GM18868 (cell line): ENCODE data around the gene SFI1.
"Not testable (repeated sequence)": the region's sequence is repeated elsewhere in the genome, so short reads cannot be mapped to it uniquely, and the experiment has no call there.

Experiments used
- ATAC-seq: cut with Tn5 transposase; IDR thresholded peaks from one replicate; pipeline ENCODE4 v1.9.1; 2021; ENCODE audit warnings: mild to moderate bottlenecking, moderate library complexity; ENCODE audit not compliant: unreplicated experiment

The SFI1 gene

DNA sequence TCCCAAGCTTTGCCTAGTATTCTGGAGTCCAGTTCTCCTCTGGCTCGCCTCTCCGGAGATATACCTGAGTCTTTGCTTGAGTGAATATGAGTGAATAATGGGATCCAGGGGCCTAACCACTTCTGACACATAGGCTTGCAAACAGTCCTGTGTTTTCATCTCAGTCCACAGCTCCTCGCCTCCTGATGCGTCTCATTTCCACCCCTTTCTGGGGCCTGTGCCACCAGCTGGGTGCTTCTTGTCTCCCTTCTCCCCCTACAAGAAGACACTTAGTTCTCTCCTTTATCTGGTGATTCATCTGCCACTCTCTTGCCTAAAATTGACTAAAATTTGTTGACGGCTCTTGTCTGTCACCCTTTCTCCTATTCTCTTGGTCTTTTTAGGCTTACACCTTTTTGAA lies 44.6 kb downstream of the SFI1 start:
- ATAC-seq = no peak

DNA sequence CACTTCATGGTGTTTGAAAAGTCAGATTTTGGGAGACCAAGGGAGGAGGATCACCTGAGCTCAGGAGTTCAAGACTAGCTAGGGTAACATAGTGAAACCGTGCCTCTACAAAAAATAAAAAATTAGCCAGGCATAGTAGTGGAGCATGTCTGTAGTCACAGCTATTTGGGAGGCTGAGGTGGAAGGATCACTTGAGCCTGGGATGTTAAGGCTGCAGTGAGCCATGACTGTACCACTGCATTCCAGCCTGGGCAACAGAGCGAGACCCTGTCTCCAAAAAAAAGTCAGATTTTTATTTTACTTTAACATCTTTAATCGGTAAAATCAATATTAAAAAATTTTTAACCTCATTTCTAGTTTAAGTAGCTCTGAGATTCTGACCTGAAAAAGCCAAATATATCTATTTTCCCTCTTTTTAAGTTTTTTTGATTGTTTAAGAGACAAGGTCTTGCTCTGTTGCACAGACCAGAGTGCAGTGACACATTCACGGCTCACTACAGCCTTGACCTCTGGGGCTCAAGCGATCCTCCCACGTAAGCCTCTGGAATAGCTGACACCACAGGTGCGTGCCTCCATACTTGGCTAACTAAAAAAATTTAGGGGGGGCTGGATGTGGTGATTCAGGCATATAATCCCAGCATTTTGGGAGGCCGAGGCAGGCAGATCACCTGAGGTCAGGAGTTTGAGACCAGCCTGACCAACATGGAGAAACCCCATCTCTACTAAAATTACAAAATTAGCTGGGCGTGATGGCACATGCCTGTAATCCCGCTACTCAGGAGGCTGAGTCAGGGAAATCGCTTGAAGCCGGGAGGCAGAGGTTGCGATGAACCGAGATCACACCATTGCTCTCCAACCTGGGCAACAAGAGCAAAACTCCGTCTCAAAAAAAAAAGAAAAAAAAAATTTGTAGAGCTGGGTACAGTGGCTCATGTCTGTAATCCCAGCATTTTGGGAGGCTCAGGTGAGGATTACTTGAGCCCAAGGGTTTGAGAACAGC lies 48.4 kb downstream of the SFI1 start:
- no peak for ATAC-seq

DNA sequence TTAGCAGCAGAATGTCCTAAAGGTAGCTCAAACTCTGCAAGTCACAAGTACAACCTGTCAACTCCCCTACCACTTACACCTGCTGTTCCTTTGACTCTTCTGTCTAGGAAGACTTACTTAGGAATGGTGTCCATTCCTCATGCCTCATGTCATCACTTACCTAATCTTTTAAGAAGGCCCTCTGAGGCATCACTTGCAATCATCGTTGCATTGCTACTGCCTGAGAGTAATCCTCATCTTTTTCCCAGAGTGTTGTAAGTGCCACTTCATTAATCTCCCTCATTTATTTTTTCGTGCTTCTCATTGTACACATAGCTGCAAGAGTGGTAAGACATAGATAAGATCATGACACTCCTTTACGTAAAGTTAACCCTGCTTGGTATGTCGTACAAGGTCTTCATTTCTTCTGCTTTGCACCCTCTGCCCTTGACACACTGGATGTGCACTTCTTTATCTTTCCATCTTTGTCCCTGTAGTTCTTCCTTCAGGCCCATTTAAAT lies 54.6 kb downstream of the SFI1 start:
- ATAC-seq = no peak

DNA sequence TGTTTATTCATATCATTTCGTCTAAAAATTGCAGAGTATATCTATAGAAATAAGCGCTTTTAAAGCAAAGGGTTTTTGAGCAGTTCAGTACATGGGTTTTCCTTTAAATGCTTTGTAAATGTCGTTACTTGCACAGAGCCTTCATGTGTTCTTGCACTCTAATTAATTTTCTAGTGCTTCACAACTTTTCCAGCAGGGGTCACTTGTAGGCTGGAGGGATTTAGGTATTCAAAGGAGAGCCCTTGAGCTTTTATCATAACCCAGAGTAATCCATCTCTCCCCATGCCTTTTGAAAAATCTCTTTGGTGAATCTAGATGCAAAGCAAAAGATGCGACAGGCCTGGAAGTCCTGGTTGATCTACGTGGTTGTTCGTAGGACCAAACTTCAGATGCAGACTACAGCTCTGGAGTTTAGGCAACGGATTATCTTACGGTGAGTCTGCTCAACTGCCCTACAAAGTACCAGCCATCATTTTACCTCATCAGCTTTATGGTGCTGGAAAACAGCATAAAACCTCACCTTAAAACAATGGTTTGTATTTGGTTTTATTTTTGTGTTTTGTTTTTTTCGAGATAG lies 60.4 kb downstream of the SFI1 start:
- ATAC-seq = no peak

DNA sequence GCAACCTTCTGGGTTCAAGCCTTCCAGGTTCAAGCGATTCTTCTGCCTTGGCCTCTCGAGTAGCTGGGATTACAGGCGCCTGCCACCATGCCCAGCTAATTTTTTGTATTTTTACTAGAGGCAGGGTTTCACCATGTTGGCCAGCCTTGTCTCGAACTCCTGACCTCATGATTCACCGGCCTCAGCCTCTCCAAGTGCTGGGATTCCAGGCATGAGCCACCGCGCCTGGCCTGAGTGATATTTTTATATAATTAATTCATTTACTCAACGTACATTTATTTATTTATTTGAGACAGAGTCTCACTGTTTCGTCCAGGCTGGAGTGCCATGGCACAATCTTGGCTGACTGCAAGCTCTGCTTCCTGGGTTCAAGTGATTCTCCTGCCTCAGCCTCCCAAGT lies 62.2 kb downstream of the SFI1 start:
- ATAC-seq = not testable (repeated sequence)

DNA sequence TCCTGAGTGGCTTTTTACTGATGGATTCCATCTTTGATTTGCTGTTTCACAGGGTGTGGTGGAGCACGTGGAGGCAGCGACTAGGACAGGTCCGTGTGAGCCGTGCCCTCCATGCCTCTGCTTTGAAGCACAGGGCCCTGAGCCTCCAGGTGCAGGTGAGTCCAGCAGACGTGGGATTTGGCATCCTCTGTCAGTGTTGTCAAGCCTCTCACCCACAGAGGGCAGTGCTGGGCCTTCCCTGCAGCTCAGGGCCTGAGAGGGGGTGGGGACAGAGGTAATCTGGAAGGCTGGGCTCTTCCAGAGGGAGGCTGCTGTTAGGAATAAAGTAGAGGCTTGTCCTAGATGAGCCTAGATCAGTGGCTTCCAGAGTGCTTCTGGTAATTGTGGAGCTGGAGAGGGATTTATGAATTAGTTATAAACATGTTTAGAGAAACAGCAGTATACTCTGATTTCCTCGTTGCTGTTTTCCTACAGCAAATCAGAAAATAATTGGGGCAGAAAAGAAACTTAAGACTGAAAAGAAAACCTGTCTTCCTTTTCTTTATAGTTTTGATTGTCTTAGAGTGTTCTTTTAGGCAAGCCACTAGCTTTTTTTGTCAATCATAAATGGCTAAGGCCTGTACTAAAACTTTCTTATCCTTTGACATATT lies 65.0 kb downstream of the SFI1 start:
- no peak for ATAC-seq

DNA sequence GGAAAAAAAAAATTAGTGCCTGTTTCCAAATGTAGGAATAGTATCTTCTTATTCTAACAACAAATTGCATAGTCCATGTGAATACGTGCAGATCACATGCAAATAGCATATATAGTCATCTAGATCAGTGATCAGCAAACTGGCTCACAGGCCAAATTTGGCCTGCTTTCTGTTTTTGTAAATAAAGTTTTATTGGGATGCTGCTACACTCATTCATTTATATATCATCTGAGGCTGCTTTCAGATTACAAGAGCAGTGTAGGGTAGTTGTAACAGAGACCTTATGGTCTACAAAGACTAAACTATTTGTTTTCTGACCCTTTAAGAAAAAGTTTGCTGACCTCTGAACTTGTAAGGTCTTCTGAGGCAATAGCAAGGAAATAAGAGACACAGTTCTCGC lies 65.6 kb downstream of the SFI1 start:
- ATAC-seq = no peak

DNA sequence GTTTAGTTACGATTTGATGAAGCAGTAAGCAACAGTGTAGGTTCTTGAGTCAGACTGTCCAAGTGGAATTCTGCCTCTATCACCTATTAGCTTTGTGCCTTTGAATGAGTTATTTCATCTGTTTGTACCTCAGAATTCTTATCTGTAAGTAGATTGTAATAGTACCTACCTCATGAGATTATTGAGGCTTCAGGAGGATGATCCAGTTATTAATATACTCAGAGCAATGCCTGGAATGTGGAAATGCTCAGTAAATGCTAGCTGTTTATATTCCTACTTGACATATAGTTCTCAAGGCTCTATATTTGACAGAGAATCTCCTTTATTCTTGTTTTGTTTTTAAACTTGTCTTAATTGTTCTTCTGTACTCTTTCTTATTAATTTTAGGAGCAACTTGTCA lies 70.1 kb downstream of the SFI1 start:
- ATAC-seq = no peak

DNA sequence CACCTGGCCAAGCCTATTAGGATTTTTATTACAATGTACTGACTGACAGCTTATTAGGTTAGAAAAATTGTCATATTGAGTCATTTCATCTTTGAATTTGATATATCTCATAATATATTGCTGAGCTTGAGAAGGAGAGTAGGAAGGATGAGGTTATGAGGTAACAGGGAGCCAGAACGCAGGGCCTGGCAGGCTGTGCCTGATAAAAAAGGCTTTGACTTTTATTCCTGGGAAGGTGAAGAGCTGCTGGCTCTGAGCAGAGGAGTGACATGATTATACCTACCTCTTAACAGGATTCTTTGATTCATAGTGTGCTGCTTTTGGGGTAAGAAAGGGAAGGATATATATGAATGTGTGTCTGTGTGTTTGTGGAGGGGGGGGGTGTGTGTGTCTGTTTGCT lies 70.9 kb downstream of the SFI1 start:
- no peak for ATAC-seq

DNA sequence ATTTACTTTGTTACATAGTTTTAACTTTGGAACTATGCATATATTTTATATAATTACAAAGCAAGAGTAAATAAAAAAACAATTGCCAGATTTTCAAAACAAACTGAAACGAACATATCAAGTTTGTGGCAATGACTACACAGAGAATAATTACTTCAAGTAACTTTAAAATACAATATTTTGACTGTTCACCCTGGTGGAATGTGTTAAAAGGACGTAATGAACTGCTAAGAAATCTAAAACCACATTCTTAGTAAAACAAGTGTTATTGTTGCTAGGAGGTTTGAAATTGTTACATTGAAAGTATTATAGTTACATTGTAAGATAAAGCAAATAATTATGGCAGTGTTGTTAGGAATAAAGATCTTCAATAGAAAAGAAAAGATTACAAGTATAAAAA lies 71.4 kb downstream of the SFI1 start:
- no peak for ATAC-seq

DNA sequence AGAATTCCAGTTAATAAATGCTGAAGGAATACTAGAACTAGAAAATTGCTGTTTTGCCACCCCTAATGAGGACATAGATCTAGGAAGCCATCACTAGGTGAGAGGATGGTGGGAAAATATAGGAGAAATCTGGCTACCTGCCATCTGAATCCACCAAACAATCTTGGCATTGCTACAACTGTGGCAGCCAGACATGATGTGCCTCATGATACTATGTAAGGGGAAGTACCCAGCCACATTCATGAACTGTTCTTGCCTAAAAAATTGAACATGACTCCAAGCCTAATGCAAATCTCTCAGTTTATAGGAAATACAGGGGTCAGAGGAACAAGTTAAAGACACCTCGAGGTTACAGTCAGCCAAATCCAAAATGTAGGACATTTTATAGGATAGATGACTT lies 72.8 kb downstream of the SFI1 start:
- no peak for ATAC-seq

DNA sequence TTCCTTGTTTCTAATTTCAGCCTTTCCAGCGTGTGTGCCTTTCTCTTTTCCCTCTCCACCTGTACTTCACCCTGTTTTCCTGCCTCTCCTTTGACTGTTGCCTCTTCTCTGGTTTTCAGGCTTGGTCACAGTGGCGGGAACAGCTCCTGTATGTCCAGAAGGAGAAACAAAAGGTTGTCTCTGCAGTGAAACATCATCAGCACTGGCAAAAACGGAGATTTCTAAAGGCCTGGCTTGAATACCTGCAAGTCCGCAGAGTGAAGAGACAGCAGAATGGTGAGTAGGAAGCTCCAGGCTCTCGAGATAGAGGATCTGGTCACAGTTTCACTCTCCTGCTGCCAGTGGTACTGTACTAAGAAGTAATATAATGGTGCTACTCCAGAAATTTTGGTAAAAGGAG lies 76.6 kb downstream of the SFI1 start:
- ATAC-seq = no peak

DNA sequence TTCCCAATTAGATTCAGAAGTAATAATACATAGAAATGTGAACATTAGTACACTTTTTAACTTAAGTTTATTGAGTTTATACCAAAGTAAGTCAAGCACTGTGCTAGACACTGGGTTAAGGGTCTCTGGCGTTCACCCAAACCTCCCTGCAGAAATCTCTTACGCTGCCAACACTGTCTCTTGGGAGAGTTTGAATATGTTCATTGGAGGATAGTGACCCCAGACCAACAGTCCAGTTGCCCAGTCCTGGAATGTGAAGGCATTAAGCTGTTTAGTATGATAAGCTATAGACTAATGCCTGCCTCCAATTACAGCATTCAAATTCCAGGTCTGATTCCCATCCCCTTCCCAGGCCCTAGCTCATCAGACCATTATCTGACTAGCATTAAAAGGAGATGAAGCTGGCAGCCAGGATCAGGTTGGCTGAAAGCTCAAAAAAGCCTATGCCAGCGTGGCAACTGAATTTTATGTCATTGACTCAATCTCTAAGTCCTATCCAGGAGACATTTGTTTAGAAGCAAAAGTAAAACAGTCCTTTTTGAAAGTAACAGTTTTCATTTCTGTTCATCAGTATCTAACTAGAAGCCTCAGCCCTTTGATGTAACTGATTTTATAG lies 77.8 kb downstream of the SFI1 start:
- no peak for ATAC-seq

DNA sequence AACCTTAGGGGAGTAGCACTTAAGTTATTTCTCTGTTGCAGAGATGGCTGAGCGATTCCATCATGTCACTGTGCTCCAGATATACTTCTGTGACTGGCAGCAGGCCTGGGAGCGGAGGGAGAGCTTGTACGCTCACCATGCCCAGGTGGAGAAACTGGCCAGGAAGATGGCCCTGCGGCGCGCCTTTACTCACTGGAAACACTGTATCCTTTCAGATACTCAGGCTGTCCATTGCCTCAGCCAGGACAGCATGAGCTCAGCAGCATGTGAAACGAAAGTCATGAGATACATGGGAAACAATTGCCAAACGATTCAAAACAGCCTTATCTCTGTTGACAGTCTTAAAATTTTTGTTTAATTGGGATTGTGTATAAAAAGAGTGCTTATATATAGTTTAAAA lies 78.9 kb downstream of the SFI1 start:
- ATAC-seq = no peak

DNA sequence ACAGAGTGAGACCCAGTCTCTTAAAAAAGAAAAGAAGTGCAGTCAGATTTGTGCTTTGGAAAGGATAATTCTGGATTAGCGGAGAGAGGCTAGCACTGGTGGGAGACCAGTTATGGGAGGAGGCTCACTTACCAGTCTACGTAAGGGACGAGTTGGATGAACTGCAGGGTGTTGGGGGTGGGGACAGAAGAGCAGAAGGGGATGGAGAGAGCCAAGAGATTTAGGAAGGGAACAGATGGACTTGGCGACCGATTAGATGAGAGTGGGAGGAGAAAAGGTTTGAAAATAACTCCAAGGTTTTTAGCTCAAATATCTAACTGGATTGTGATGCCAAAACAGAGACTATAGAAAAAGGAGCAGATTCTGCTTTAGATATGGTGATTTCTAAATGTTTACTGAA lies 81.4 kb downstream of the SFI1 start:
- ATAC-seq = no peak

DNA sequence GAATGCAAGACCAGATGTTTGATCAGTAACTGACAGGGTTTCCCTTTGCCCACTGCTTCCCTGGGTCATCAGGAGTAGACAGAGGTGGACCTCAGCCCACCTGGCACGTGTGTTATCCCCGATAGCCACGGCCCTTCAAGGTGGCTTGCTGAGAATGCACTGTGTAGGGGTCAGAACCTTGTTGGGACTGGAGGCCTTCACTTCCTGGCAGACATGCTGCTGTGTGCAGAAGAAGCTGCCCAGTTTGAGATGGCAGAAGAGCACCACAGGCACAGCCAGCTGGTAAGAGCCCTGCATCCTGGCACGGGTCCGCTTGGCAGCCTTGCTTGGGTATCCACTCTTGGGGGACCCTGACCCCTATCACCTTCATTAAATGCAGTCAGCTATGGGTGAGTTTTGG lies 81.8 kb downstream of the SFI1 start:
- no peak for ATAC-seq

DNA sequence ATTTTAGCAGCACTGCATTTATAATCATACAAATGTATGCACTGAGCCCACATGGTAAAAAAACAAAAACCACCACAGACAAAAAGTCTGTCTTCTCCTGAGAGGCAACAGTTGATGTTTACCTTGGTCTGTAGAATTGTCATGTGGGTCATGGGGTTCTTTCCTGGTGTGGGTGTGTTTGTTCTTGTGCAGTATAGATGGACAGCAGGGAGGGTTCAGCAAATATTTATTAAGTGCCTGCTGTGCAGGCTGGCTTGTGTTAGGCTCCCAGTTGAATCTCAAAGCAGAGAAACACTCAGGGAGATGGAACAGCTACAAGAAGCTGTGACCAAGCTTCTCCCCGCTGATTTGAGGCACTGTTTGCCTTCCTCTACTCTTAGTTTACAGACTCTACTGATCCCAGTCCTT lies 83.5 kb downstream of the SFI1 start:
- no peak for ATAC-seq

DNA sequence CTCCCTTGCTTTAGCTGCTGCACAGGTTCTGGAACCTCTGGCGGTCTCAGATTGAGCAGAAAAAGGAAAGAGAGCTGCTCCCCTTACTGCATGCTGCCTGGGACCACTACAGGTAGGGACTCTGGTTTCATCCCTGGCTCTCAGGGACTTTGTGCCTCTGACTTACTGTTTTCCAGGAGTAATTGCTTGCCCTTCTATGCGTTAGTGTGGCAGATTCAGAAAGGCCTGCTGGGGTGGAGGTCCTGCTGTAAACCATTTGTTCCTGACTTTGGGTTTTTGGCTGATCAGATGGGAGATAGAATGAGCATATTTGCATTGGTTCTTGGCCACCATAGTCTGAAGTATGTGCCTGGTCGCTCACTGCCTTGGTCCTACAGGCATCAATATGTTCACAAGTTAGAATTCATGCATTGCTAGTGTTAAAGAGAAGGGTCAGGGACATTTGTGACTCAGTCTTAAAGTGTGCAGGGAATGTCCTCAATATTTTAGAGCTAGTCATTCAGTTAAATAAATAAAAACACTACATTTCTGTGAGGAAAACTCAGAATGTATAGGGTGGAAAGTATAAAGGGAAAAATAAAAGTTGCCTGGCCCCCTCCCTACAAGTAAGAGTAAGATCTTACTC lies 87.6 kb downstream of the SFI1 start:
- ATAC-seq = no peak

DNA sequence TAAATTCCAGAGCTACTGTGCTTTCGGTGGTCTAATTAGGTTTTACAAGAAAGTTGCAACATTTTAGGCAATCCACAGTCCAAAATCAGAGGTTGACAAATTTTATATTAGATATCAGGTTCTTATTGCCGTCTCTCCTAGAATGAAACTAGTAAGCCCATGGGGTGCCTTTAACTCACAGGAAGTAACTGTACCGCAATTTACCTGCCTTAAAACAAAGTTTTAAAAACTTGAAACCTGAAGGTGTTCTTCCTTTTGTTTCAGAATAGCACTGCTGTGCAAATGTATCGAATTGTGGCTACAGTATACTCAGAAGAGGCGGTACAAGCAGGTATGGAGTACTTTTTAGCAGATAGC lies 88.4 kb downstream of the SFI1 start:
- no peak for ATAC-seq

DNA sequence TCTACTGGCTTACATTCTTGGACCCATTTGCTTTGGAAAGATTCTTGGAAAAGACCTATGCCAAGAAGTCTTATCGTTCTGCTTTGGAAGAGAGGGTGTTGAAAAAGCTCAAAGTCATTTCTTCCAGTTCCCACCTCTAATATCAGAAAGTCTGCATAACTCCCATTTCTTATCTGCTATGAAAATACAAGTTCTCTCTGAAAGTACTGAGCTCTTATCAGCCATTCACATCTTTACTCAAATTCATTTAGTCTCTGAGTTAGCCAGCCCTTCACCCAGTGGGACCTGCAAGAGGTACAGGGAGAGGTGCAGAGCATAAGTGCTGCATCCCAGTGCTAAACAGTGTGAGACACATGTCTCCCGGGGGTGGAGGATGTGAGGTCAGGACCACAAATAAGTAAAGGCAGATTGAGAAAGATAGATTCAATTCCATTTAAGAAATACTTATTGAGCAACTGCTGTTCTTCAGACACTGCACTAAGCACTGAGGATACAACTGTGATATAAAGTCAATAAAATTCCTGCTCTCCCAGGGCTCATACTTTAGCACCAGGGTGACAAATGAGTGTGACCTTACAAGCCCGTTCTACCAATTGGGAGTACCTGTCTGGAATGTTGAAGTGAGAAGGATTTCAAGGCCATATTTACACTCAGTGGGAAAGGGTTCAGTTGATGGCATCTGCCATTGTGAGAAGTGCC lies 89.0 kb downstream of the SFI1 start:
- ATAC-seq = no peak
